ENCODE measurements around the gene DCN. TPM values are rescaled to one million over a fixed set of nuclear protein-coding genes. Genes with fewer than 3 reads are reported as not detected.

DCN gene
- total and polyA plus RNA-seq, 2 donors (not counting 3 experiments of a cell fraction or from before 2014, with no cell fraction given), result 0.42 to 0.43 TPM

GRCh38 chr12:91224401-91224800 lies 41.8 kb upstream of the DCN start:
- no peaks in the 10 kb centered on the region for H4K20me1 ChIP-seq (replicated peaks; ENCODE audit: control insufficient read depth, extremely low read depth, insufficient read depth, low read length)
- DNase-seq (ENCODE audit: low read depth, low spot score) (no peak), FAIRE-seq (no peak)
- dilution Hi-C loops (cut with MboI; ENCODE audit: extremely low pct_ligation_motif_present, low sequenced_read_pairs), result no loop called here
- no peak overlapping the region for H3K4me2 ChIP-seq (ENCODE audit: insufficient read depth, low read length)
- no peaks in the 10 kb centered on the region for H3K36me3 ChIP-seq (ENCODE audit: control insufficient read depth in 2 of 2, extremely low read depth in 1 of 2, insufficient read depth in 2 of 2, low read length in 2 of 2)
- H3K9ac ChIP-seq (replicated peaks; ENCODE audit: extremely low read depth, insufficient read depth, low read length), result no peak overlapping the region
- H3K4me1 ChIP-seq (ENCODE audit: control insufficient read depth, extremely low read depth, insufficient read depth, low read length), result no peaks in the 10 kb centered on the region
- no peak overlapping the region for H2AFZ ChIP-seq (ENCODE audit: low read depth, low read length)
- H3K9me3 ChIP-seq (replicated peaks; ENCODE audit: control insufficient read depth, insufficient read depth, low read length), result no peaks in the 10 kb centered on the region
- BruUV-seq (replicated peaks), result no TSS peak
- H3K27ac ChIP-seq (ENCODE audit: insufficient read depth, low read depth, low read length), result no peak overlapping the region
- CTCF ChIA-PET, result interaction anchor here (0.7 to 1.3 kb wide), 2 partner anchors 20 to 102 kb away, joined by 3 to 6 read pairs; no protein-coding TSS in a partner anchor
- TF ChIP-seq MAX (IDR thresholded peaks at IDR 0.05; ENCODE audit: insufficient read depth, insufficient read length) (no peak), JUN (IDR thresholded peaks at IDR 0.05; ENCODE audit: borderline replicate concordance, insufficient read depth, insufficient read length, low read depth) (no peak), POLR2AphosphoS5 (IDR thresholded peaks at IDR 0.05; ENCODE audit: insufficient read depth, low read depth, low read length) (no peak), POLR2A (IDR thresholded peaks at IDR 0.05; ENCODE audit: low read depth, low read length) (no peak), GATA2 (IDR thresholded peaks at IDR 0.05; ENCODE audit: insufficient read depth, insufficient read length, low read depth, low read length) (no peak), MYC (IDR thresholded peaks at IDR 0.05; ENCODE audit: low read depth, low read length) (no peak), EZH2 (IDR thresholded peaks at IDR 0.05; ENCODE audit: borderline replicate concordance, low read depth, low read length, severe bottlenecking) (no peak), FOS (IDR thresholded peaks at IDR 0.05; ENCODE audit: borderline replicate concordance, insufficient read depth, low read length) (no peak)
- TF ChIP-seq, protein P1, sequence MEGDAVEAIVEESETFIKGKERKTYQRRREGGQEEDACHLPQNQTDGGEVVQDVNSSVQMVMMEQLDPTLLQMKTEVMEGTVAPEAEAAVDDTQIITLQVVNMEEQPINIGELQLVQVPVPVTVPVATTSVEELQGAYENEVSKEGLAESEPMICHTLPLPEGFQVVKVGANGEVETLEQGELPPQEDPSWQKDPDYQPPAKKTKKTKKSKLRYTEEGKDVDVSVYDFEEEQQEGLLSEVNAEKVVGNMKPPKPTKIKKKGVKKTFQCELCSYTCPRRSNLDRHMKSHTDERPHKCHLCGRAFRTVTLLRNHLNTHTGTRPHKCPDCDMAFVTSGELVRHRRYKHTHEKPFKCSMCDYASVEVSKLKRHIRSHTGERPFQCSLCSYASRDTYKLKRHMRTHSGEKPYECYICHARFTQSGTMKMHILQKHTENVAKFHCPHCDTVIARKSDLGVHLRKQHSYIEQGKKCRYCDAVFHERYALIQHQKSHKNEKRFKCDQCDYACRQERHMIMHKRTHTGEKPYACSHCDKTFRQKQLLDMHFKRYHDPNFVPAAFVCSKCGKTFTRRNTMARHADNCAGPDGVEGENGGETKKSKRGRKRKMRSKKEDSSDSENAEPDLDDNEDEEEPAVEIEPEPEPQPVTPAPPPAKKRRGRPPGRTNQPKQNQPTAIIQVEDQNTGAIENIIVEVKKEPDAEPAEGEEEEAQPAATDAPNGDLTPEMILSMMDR (IDR thresholded peaks at IDR 0.05; ENCODE audit: extremely low read depth in 1 of 2, insufficient read depth in 1 of 2, low read depth in 1 of 2, low read length in 2 of 2), result no peak
- intact Hi-C loops (cut with micrococcal nuclease), result no loop called here
- H3K9me1 ChIP-seq (replicated peaks; ENCODE audit: control insufficient read depth, extremely low read depth, insufficient read depth, low read length), result no peaks in the 10 kb centered on the region
- no peaks in the 10 kb centered on the region for H3K27me3 ChIP-seq (ENCODE audit: control insufficient read depth in 2 of 2, insufficient read depth in 2 of 2, low read length in 2 of 2)
- POLR2A ChIA-PET, result no interaction called here
- H3K79me2 ChIP-seq (ENCODE audit: control insufficient read depth, insufficient read depth, low read length), result no peaks in the 10 kb centered on the region
- no peak overlapping the region for H3K4me3 ChIP-seq (replicated peaks in 1 of 3; ENCODE audit: insufficient read depth in 1 of 3, low read depth in 1 of 3, low read length in 3 of 3)
